MM.1S (cell line): ENCODE results near the gene UTF1.

Experiments
- EZH2 ChIP-seq: fragments of 300-600 bp; sonication (generic); optimal IDR thresholded peaks from 2 replicates; pipeline ENCODE3; 2017; ENCODE audit warnings: low read depth, mild to moderate bottlenecking, antibody characterized with exemption, low read length, mixed read lengths
- EZH2phosphoT487 ChIP-seq: fragments of 300-600 bp; sonication (generic); IDR thresholded peaks from 2 replicates; pipeline ENCODE4 v1.6.1; 2018; ENCODE audit warnings: antibody characterized with exemption, low read length
- TF ChIP-seq, protein P1 (sequence below): fragments of 300-600 bp; sonication (generic); IDR thresholded peaks from 2 replicates; pipeline ENCODE4 v1.5.1; 2016; ENCODE audit warnings: antibody characterized with exemption, low read length, mixed read lengths

- TF ChIP-seq, protein P1, sequence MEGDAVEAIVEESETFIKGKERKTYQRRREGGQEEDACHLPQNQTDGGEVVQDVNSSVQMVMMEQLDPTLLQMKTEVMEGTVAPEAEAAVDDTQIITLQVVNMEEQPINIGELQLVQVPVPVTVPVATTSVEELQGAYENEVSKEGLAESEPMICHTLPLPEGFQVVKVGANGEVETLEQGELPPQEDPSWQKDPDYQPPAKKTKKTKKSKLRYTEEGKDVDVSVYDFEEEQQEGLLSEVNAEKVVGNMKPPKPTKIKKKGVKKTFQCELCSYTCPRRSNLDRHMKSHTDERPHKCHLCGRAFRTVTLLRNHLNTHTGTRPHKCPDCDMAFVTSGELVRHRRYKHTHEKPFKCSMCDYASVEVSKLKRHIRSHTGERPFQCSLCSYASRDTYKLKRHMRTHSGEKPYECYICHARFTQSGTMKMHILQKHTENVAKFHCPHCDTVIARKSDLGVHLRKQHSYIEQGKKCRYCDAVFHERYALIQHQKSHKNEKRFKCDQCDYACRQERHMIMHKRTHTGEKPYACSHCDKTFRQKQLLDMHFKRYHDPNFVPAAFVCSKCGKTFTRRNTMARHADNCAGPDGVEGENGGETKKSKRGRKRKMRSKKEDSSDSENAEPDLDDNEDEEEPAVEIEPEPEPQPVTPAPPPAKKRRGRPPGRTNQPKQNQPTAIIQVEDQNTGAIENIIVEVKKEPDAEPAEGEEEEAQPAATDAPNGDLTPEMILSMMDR: no peak
- TF ChIP-seq EZH2 (no peak), EZH2phosphoT487 (no peak)
These were observed 49.6 kb downstream of the UTF1 start for GRCh38 chr10:133279326-133280226.
